ENCODE measurements around the gene ZNF358. TPM values are rescaled to one million over a fixed set of nuclear protein-coding genes. Genes with fewer than 3 reads are reported as not detected.

The ZNF358 gene
- total and polyA plus RNA-seq, 2 of the 13 experiments (the other 11 are each of a cell fraction or from before 2014, with no cell fraction given) = 9.1 to 37.0 TPM

- Histone ChIP-seq H3K4me2 (ENCODE audit: low read depth, low read length) (peak overlapping the region; percentile 12; the same call in 1 of the 2 replicates), H4K20me1 (ENCODE audit: insufficient read depth, low read length) (no peaks in the 10 kb centered on the region), H3K9me3 (ENCODE audit: low read length) (no peaks in the 10 kb centered on the region), H3K79me2 (ENCODE audit: insufficient read depth, low read length) (no peaks in the 10 kb centered on the region), H3K4me1 (ENCODE audit: insufficient read depth, low read length) (peaks cover 34% of the 10 kb centered on the region), H2AFZ (ENCODE audit: low read length) (no peak overlapping the region), H3K27ac (ENCODE audit: extremely low read length, insufficient read depth, low read length) (no peak overlapping the region), H3K27me3 (ENCODE audit: control insufficient read depth in 1 of 2, insufficient read depth in 2 of 2, low read length in 2 of 2) (no peaks in the 10 kb centered on the region; a peak in 1 of 5 replicates), H3K36me3 (replicated peaks in 1 of 2; ENCODE audit: control insufficient read depth in 1 of 2, insufficient read depth in 2 of 2, low read length in 2 of 2) (no peaks in the 10 kb centered on the region), H3K9ac (ENCODE audit: insufficient read depth, low read depth, low read length) (no peak overlapping the region), H3K4me3 (replicated peaks in 1 of 3; ENCODE audit: insufficient read depth in 1 of 3, low read depth in 2 of 3, low read length in 3 of 3) (no peak overlapping the region)
- in situ Hi-C loops (cut with HindIII; ENCODE audit: extremely low pct_ligation_motif_present, low pct_unique_long_range_greater_than_20kb) = no loop called here
- TF ChIP-seq ZNF317 (CRISPR knock-in tag; IDR thresholded peaks at IDR 0.05) (no peak), SPEN (CRISPR knock-in tag; IDR thresholded peaks at IDR 0.05; ENCODE audit: low read depth) (no peak), KAT8 (CRISPR knock-in tag; IDR thresholded peaks at IDR 0.05) (no peak), HNRNPK (IDR thresholded peaks at IDR 0.05; ENCODE audit: low read depth, low read length, poor library complexity, severe bottlenecking) (no peak), DPF2 (CRISPR knock-in tag; IDR thresholded peaks at IDR 0.05; ENCODE audit: borderline replicate concordance, low read depth) (no peak), BRCA1 (CRISPR knock-in tag; IDR thresholded peaks at IDR 0.05) (no peak), MBD4 (IDR thresholded peaks at IDR 0.05; ENCODE audit: borderline replicate concordance, low read length) (no peak), CREB3 (CRISPR knock-in tag; IDR thresholded peaks at IDR 0.05) (no peak), REPIN1 (CRISPR knock-in tag; IDR thresholded peaks at IDR 0.05; ENCODE audit: borderline replicate concordance, low read depth) (no peak), ZNF816 (CRISPR knock-in tag; IDR thresholded peaks at IDR 0.05; ENCODE audit: borderline replicate concordance) (no peak), FOXO1 (CRISPR knock-in tag; IDR thresholded peaks at IDR 0.05) (no peak), ZNF557 (CRISPR knock-in tag; IDR thresholded peaks at IDR 0.05) (no peak), TRAFD1 (CRISPR knock-in tag; IDR thresholded peaks at IDR 0.05; ENCODE audit: borderline replicate concordance) (no peak), ZNF451 (CRISPR knock-in tag; IDR thresholded peaks at IDR 0.05) (no peak), MAF1 (CRISPR knock-in tag; IDR thresholded peaks at IDR 0.05; ENCODE audit: borderline replicate concordance) (no peak), ZNF607 (CRISPR knock-in tag; IDR thresholded peaks at IDR 0.05; ENCODE audit: borderline replicate concordance) (no peak), JARID2 (CRISPR knock-in tag; IDR thresholded peaks at IDR 0.05; ENCODE audit: insufficient replicate concordance) (no peak), MYC (CRISPR knock-in tag; IDR thresholded peaks at IDR 0.05; ENCODE audit: borderline replicate concordance) (no peak), TARDBP (CRISPR knock-in tag; IDR thresholded peaks at IDR 0.05) (no peak)
- TF ChIP-seq, protein P1, sequence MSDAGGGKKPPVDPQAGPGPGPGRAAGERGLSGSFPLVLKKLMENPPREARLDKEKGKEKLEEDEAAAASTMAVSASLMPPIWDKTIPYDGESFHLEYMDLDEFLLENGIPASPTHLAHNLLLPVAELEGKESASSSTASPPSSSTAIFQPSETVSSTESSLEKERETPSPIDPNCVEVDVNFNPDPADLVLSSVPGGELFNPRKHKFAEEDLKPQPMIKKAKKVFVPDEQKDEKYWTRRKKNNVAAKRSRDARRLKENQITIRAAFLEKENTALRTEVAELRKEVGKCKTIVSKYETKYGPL (CRISPR knock-in tag; IDR thresholded peaks at IDR 0.05) = no peak
- intact Hi-C loops (cut with micrococcal nuclease; ENCODE audit: unreplicated experiment) = no loop called here
- ATAC-seq (no peak), DNase-seq (ENCODE audit: low spot score) (no peak), FAIRE-seq (no peak)
- WGBS (ENCODE audit: low lambda C conversion rate) = 38% methylated on average over 20 of the region's 37 CpGs
- no TSS peak for BruUV-seq (replicated peaks)
- ChIA-PET POLR2A (no interaction called here), CTCF (ENCODE audit: low intra/inter-chr PET ratio, low total read pairs) (no interaction called here)
Measured at GRCh38 chr19:7482584-7483439, 33.1 kb upstream of the ZNF358 start.

Measured in HepG2 (cell line).